Tibial nerve (tissue), 4 donors: ENCODE measurements around the gene INAFM1. TPM values are rescaled to one million over a fixed set of nuclear protein-coding genes. Genes with fewer than 3 reads are reported as not detected.

Source experiments
- DNase-seq, 2 donors: peaks; one replicate each; pipeline ENCODE4 v3.0.0-alpha.2; 2019; ENCODE audit warnings: low spot score in 2 of 2
- H3K27ac ChIP-seq, 4 donors: fragments of 200-600 bp; sonication (generic) in 3 of 4; one replicate each; pipeline ENCODE4 v1.5.1; 2017 to 2019; ENCODE audit warnings: mild to moderate bottlenecking in 1 of 4
- H3K27me3 ChIP-seq, 2 donors: fragments of 200-600 bp; sonication (generic) in 1 of 2; one replicate each; pipeline versions ENCODE4 v1.5.1 to v1.6.0; 2017 to 2019
- H3K36me3 ChIP-seq, 3 donors: fragments of 200-600 bp; sonication (generic); one replicate each; pipeline ENCODE4 v1.5.1; 2018 to 2019
- H3K4me1 ChIP-seq, 4 donors: fragments of 200-600 bp; sonication (generic) in 3 of 4; one replicate each; pipeline ENCODE4 v1.5.1; 2017 to 2019
- H3K4me3 ChIP-seq, 4 donors: fragments of 200-600 bp; sonication (generic) in 3 of 4; one replicate each; pipeline ENCODE4 v1.5.1; 2017 to 2019; ENCODE audit warnings: mild to moderate bottlenecking in 1 of 4, moderate library complexity in 1 of 4
- H3K9me3 ChIP-seq, 4 donors: fragments of 200-600 bp; sonication (generic) in 3 of 4; one replicate each; pipeline ENCODE4 v1.5.1; 2017 to 2019
- EP300 ChIP-seq, 2 donors: sonication (generic); formaldehyde crosslinking; IDR thresholded peaks; one replicate each; pipeline ENCODE4 v1.6.1; 2017; ENCODE audit warnings: antibody characterized with exemption in 2 of 2, mild to moderate bottlenecking in 1 of 2
- POLR2A ChIP-seq, 2 donors: fragments of 450-650 bp; IDR thresholded peaks; one replicate each; pipeline ENCODE4 v1.6.1; 2017; ENCODE audit warnings: antibody characterized with exemption in 2 of 2, mild to moderate bottlenecking in 2 of 2, moderate library complexity in 2 of 2
- WGBS, 2 donors: methylation state at CpG; one replicate each; pipeline ENCODE4 v1.1.5; 2018; 5-methylcytosine and 5-hydroxymethylcytosine counted together
- total RNA-seq, 4 donors: library from RNA; depleted of rRNA; stranded (reverse); fragments of >200 nt; gene quantifications; one replicate each; pipeline ENCODE4 v1.1.0, GENCODE V29; 2016
- TF ChIP-seq, protein P1 (sequence below), 5 experiments: fragments of 200-600 bp in 3 of 5; fragments of 450-650 bp in 2 of 5; sonication (generic) in 3 of 5; IDR thresholded peaks; one replicate each; pipeline ENCODE4 v1.5.1; 2016 to 2019; ENCODE audit warnings: antibody characterized with exemption in 5 of 5, mild to moderate bottlenecking in 3 of 5, moderate library complexity in 2 of 5

The INAFM1 gene
- total RNA-seq, 4 donors from 2014 or later, result 9.6 to 33.9 (median 25.4) TPM

GRCh38 chr19:47310323-47310722 lies 35.6 kb downstream of the INAFM1 start:
- 74 to 83% methylated on average over 2 of the region's 2 CpGs for WGBS, 2 donors

GRCh38 chr19:47310819-47311218 lies 36.1 kb downstream of the INAFM1 start:
- DNase-seq, result no peak
- no peaks in the 10 kb centered on the region for H3K9me3 ChIP-seq
- peaks cover 0 to 8% (median 2%) of the 10 kb centered on the region in 4 donors for H3K4me1 ChIP-seq
- H3K4me3 ChIP-seq, result peak overlapping the region in 1 of 4 donors; percentile 43
- no peaks in the 10 kb centered on the region for H3K36me3 ChIP-seq
- no peaks in the 10 kb centered on the region for H3K27me3 ChIP-seq
- WGBS, 2 donors, result 20 to 25% methylated on average over 5 of the region's 5 CpGs
- TF ChIP-seq, protein P1, sequence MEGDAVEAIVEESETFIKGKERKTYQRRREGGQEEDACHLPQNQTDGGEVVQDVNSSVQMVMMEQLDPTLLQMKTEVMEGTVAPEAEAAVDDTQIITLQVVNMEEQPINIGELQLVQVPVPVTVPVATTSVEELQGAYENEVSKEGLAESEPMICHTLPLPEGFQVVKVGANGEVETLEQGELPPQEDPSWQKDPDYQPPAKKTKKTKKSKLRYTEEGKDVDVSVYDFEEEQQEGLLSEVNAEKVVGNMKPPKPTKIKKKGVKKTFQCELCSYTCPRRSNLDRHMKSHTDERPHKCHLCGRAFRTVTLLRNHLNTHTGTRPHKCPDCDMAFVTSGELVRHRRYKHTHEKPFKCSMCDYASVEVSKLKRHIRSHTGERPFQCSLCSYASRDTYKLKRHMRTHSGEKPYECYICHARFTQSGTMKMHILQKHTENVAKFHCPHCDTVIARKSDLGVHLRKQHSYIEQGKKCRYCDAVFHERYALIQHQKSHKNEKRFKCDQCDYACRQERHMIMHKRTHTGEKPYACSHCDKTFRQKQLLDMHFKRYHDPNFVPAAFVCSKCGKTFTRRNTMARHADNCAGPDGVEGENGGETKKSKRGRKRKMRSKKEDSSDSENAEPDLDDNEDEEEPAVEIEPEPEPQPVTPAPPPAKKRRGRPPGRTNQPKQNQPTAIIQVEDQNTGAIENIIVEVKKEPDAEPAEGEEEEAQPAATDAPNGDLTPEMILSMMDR (IDR thresholded peaks at IDR 0.05), result no peak
- TF ChIP-seq POLR2A (IDR thresholded peaks at IDR 0.05) (no peak), EP300 (IDR thresholded peaks at IDR 0.05) (peak in 1 of 2 donors; percentile 70)
- peak overlapping the region in 2 of 4 donors; percentile 62 to 72 for H3K27ac ChIP-seq

More at GRCh38 chr19:47310323-47310722, 35.6 kb downstream of the INAFM1 start:
- Histone ChIP-seq H3K4me3 (peak overlapping the region in 2 of 4 donors; percentile 17 to 43), H3K27me3 (no peaks in the 10 kb centered on the region), H3K4me1 (peaks cover 0 to 13% (median 4%) of the 10 kb centered on the region in 4 donors), H3K27ac (peak overlapping the region in 2 of 4 donors; percentile 62 to 72), H3K36me3 (no peaks in the 10 kb centered on the region), H3K9me3 (no peaks in the 10 kb centered on the region)
- TF ChIP-seq EP300 (IDR thresholded peaks at IDR 0.05), result no peak
- TF ChIP-seq, protein P1 (IDR thresholded peaks at IDR 0.05), result no peak
- TF ChIP-seq POLR2A (IDR thresholded peaks at IDR 0.05), result no peak
- no peak for DNase-seq

DNA sequence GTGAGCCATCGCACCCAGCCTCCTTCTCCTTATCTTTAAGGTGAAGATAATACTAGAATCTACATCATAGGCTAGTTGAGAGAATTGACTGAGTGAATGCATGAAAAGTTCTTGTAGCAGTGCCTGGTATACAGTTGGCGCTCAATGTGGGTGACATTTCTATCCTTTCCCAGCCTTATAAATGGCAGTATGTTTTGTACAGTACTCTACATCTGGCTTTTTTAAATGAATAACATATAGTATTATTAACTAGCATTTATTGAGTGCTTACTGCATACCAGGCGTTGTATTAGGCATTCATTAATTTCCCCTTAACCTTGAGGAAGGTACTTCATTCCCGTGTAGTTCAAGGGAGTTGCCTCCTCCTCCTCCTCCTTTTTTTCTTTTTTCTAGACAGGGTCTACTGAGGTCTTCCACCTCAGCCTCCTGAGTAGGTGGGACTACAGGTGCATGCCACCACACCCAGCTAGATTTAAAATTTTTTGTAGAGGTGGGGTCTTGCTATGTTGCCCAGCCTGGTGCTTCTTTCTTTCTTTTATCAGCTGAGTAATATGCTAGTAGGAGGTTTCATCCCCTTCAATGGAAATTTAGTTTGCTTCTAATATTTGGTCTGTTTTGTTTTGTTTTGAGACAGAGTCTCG lies 37.8 kb downstream of the INAFM1 start:
- Histone ChIP-seq H3K36me3 (no peaks in the 10 kb centered on the region), H3K27ac (peak overlapping the region in 2 of 4 donors; percentile 36 to 72), H3K27me3 (no peaks in the 10 kb centered on the region), H3K4me3 (peak overlapping the region in 1 of 4 donors; percentile 43), H3K9me3 (no peaks in the 10 kb centered on the region), H3K4me1 (peaks cover 0 to 5% (median 0%) of the 10 kb centered on the region in 4 donors)
- no peak for DNase-seq
- TF ChIP-seq, protein P1 (IDR thresholded peaks at IDR 0.05), result no peak
- TF ChIP-seq POLR2A (IDR thresholded peaks at IDR 0.05), result no peak
- no peak for TF ChIP-seq EP300 (IDR thresholded peaks at IDR 0.05)
- 90 to 92% methylated on average over 5 of the region's 5 CpGs for WGBS, 2 donors

- Histone ChIP-seq H3K9me3 (no peaks in the 10 kb centered on the region), H3K4me3 (peak overlapping the region in 1 of 4 donors; percentile 43), H3K27ac (peak overlapping the region in 2 of 4 donors; percentile 57 to 61), H3K36me3 (no peaks in the 10 kb centered on the region), H3K4me1 (peaks cover 0 to 4% (median 0%) of the 10 kb centered on the region in 4 donors), H3K27me3 (peaks cover 0 to 4% of the 10 kb centered on the region in 2 donors)
- TF ChIP-seq POLR2A (IDR thresholded peaks at IDR 0.05) (no peak), EP300 (IDR thresholded peaks at IDR 0.05) (no peak)
- TF ChIP-seq, protein P1 (IDR thresholded peaks at IDR 0.05), result no peak
- no peak for DNase-seq
- WGBS, 2 donors, result 81% methylated on average over 10 of the region's 10 CpGs
Measured at GRCh38 chr19:47313754-47314295, 39.1 kb downstream of the INAFM1 start.
